ENCODE measurements around the gene CLEC4C. TPM values are rescaled to one million over a fixed set of nuclear protein-coding genes. Genes with fewer than 3 reads are reported as not detected.

Gene CLEC4C, protein sequence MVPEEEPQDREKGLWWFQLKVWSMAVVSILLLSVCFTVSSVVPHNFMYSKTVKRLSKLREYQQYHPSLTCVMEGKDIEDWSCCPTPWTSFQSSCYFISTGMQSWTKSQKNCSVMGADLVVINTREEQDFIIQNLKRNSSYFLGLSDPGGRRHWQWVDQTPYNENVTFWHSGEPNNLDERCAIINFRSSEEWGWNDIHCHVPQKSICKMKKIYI
- total RNA-seq, result not detected in 2 replicates

DNA sequence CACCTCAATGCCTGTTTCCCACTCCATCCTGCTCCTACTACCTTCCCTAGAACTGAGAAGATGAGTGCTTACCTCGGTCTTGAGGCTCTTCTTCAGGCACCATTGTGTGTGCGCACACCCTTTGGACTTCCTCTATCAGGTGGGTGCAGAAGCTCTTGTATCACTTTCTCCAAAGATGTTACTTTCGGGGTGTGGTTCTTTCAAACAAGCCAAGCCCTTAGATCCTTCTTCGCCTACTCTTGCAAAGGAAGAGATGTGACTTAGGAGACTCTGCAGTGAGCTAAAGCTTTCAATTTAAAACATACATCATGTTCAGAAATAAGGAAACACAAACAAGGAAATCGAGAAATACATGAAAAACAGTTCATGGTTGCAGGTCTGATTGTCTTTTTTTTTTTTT, at the start of gene CLEC4C:
Gene CLEC4C, minus strand, starts transcription at position 130 of the 400 bp plus-strand sequence. Its CDS starts 27 bp downstream, at position 103.

DNA sequence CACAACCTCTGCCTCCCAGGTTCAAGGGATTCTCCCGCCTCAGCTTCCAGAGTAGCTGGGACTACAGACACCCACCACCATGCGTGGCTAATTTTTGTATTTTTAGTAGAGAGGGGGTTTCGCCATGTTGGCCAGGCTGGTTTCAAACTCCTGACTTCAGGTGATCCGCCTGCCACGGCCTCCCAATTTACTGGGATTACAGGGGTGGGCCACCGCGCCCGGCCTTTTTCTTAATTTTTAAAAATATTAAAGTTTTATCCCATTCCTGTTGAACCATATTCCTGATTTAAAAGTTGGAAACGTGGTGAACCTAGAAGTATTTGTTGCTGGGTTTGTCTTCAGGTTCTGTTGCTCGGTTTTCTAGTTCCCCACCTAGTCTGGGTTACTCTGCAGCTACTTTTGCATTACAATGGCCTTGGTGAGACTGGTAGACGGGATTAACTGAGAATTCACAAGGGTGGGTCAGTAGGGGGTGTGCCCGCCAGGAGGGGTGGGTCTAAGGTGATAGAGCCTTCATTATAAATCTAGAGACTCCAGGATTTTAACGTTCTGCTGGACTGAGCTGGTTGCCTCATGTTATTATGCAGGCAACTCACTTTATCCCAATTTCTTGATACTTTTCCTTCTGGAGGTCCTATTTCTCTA, 41.8 kb upstream of the CLEC4C start, which contains the start of gene NANOG:
Gene NANOG, plus strand, starts transcription at position 519 of the 645 bp plus-strand sequence. CDS start 213 bp downstream, outside the sequence.

DNA sequence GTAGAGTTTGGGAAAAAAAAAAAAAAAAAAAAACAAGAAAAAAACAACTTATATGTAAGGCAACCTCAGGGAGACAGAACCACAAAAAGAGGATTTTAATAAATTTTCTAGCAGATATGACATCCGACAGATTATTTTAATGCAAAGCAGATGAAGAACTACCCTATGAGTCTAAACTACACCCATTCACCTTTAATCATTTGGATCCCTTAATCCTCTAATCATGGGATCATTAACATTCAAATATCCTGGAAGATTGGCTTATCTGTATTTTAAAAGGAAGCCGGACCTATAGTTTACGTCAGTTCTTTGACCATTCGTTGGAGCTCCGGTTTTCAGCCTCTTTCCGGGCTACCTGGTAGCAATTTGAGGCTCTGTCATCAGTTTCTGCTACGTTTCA, 36.0 kb downstream of the CLEC4C start, which contains the start of gene DPPA3:
Gene DPPA3, plus strand, starts transcription at position 301 of the 400 bp plus-strand sequence. CDS start 138 bp downstream, outside the sequence.

DNA sequence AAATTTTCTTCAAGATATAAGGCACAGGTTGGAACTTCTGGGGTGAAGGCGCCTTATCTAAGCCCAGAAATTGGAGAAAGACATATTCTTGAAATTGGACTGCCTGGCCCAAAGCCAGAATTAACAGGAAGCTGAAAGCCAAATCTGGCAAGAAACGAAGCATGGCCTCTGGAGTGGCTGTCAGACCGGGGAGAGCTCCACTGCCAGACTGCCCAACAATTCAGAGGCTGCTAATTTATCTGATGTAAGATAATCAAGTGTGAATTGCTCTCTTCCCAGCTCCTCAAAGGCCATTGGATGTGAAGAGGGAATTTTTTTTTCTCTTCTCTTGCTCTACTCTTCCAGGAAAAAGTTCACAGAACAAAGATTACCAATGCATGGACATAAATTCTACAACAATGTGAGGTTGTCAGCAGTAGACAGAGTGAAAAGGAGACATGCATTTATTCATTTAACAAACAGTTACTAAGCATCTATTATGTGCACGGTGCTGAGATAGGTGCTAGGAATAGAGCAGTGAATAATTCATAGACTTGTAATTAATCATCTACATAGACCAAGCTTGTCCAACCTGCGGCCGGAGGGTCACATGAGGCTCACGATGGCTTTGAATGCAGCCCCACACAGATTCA, 51.5 kb downstream of the CLEC4C start, which contains the start of gene GDF3:
Gene GDF3, minus strand, starts transcription at position 210 of the 632 bp plus-strand sequence. Its CDS starts 47 bp downstream, at position 163.

Other genes with a start within 250 kb of the CLEC4C start
- not detected in 2 replicates for gene CD163, start 243.6 kb downstream of the CLEC4C start, total RNA-seq
- not detected in 2 replicates for gene APOBEC1, start 81.5 kb downstream of the CLEC4C start, total RNA-seq
- gene GDF3, start 51.6 kb downstream of the CLEC4C start, total RNA-seq, result not detected in 2 replicates
- not detected in 2 replicates for gene DPPA3, start 35.9 kb downstream of the CLEC4C start, total RNA-seq
- not detected in 2 replicates for gene NANOGNB, start 17.8 kb upstream of the CLEC4C start, total RNA-seq
- gene NANOG, start 42.0 kb upstream of the CLEC4C start, total RNA-seq, result not detected in 2 replicates
- not detected in 2 replicates for gene SLC2A14, start 125.5 kb upstream of the CLEC4C start, total RNA-seq
- 10.4 and 16.6 TPM in 2 replicates for gene SLC2A3, start 188.8 kb upstream of the CLEC4C start, total RNA-seq